Stimulated activated naive CD4-positive, alpha-beta T cell treated with Interleukin-2 at 50 U/mL for 16 hours (primary cell): Measurements from ENCODE around the gene CDC40.
"Not testable (repeated sequence)": the region's sequence is repeated elsewhere in the genome, so short reads cannot be mapped to it uniquely, and the experiment has no call there.

Experiments used
- DNase-seq: peaks from one replicate; lab custom pipeline; 2025; lab: John Stamatoyannopoulos, UW

The CDC40 gene

DNA sequence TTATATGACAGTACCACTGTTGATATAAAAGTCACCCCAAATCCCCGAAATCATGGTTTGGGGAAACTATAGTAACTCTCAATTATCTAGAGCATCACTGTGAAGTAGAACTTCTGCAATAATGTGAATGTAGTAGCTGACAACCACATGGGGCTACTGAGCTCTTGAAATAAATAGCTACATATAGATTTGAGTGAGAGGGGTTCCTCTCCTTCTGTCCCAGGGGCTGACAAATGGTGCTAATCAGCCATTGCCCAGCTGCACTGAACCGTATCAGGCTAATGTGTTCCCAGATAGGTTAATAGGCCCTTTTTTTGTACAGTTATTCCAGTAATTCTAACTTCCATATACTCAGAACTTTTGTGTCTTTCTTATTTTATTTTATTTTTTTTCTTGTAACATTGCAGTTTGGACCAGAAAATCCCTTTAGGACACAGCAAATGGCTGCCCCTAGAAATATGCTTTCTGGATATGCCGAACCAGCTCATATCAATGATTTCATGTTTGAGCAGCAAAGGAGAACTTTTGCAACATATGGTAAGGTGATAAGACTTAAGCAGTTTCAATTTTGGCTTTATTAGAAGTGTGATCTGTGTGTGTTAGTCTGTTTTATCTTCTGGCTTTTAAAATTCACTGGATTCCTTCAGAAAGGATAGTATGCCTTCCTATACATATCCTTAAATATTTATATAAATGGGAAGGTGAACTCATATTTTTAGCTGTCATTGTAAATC, 21.1 kb downstream of the CDC40 start:
- DNase-seq: no peak

GRCh38 chr6:110207652-110208051, 27.4 kb downstream of the CDC40 start:
- DNase-seq: no peak

DNA sequence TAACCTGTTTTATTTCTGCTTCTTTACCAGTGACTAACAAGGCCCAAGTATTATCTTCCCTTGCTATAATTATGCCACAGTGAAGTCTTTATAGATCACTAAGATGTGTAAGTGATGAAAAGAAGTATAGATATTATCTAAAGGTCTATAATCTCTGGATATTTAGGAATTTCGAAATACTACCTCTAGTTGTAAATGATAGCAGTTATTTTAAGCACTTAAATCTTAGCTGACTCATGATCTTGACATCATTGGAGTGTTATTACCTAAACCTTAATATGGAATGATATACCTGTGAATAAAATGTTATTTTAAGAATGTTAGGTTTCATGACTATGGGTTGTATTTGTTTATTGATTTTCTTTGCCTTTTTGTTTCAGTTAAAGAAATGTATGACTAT, 31.5 kb downstream of the CDC40 start:
- no peak for DNase-seq

- no peak for DNase-seq
Observed at GRCh38 chr6:110214338-110214737, 34.1 kb downstream of the CDC40 start.

DNA sequence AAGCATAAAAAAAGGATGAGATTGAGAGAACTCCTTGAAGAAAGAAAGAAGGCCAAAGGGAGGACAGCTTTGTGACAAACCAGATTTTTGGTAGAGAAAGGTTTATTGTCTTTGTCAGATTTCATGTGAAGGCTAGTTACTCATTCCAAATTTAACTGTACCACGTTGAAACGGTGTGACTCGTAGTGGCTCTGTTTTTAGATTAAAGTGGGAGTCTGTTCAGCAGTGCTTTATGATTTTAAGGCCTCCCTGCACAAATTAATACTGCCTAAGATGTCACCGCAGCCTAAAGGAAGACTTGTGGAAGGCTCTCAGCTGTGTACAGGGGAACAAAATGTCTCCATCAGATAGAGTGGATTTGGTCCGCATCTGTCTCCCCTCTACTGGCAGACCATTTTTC, 35.9 kb downstream of the CDC40 start:
- no peak for DNase-seq

DNA sequence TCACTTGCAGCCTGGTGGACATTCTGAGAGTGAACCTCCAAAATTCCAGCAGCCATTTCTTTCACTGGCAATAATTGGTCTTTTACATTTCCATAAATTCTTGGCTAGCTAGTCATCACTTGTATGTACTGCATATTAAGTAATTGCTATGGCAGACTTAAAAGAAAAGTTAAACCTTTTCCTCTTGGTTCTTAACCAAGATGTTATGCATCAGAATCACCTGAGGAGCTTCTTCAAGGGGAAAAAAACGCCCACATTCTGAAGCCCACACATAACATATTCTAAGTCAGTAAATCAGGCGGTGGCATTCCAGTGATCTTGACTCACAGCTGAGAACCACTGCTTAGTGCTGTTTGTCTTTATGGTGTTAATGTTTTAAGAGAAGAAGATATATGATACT, 37.0 kb downstream of the CDC40 start:
- no peak for DNase-seq

GRCh38 chr6:110221738-110222137, 41.5 kb downstream of the CDC40 start:
- no peak for DNase-seq

DNA sequence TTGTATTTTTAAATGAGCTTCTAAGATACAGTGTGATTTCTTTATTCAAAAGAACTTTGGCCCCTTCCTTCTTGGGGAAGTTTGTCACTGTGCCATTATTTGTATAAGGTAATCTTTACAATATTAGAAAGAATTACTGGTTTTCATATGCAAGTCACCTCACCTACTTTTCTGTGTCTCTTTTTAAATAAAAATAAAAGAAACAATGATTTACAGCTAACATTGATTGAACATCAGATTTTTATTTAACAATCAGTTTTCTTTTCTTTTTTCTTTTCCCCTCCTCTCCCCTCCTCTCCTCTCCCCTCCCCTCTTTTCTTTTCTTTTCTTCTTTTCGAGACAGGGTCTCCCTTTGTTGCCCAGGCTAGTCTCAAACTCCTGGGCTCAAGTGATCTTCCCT, 46.0 kb downstream of the CDC40 start:
- no peak for DNase-seq

DNA sequence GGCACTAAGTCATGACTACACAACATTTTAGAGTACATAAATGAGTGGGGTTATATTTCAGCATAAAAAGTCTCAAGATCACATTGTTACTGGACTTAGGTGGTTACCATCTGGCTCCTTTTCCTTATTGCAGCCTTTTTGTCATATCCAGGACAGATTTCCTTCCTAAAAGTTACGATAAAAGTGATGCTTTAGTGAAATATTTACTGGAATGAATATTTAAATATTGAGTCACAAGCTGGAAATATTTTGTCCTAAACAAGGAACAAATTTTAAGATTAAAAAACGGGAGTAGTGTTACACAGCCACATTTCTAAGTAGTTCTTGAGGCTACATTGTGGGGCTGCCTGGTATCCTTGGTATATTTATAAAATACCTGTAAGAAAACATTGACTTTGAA, 52.2 kb downstream of the CDC40 start:
- no peak for DNase-seq

- no peak for DNase-seq
Observed at GRCh38 chr6:110233770-110234374, 53.6 kb downstream of the CDC40 start.

DNA sequence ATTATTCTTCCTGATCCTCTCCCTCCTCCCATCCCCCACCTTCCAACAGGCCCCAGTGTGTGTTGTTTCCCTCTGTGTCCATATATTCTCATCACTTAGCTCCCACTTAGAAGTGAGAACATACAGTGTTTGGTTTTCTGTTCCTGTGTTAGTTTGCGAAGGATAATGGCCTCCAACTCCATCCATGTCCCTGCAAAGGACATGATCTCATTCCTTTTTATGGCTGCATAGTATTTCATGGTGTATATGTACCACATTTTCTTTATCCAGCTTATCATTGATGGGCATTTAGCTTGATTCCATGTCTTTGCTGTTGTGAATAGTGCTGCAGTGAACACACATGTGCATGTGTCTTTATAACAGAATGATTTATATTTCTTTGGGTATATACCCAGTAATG, 55.8 kb downstream of the CDC40 start:
- DNase-seq: not testable (repeated sequence)

GRCh38 chr6:110239526-110240274, 59.5 kb downstream of the CDC40 start:
- no peak for DNase-seq

- DNase-seq: not testable (repeated sequence)
Observed at GRCh38 chr6:110244621-110245020, 64.4 kb downstream of the CDC40 start.

DNA sequence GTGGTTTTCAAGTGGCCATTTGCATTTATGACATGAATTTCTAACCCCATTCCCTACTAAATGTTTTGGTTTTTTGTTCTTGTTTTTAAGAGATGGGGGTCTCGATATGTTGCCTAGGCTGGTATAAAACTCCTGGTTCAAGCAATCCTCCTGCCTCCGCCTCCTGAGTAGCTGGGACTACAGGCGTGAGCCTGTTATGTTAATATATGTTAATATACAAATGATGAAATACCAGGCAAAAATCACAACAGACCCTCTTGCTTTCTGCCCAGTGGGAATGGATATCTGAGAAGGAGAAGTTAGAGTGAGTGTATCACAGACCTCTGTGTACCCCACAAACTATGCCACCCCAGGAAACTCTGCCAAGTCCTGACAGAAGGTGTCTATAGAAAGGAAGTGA, 66.2 kb downstream of the CDC40 start:
- no peak for DNase-seq

DNA sequence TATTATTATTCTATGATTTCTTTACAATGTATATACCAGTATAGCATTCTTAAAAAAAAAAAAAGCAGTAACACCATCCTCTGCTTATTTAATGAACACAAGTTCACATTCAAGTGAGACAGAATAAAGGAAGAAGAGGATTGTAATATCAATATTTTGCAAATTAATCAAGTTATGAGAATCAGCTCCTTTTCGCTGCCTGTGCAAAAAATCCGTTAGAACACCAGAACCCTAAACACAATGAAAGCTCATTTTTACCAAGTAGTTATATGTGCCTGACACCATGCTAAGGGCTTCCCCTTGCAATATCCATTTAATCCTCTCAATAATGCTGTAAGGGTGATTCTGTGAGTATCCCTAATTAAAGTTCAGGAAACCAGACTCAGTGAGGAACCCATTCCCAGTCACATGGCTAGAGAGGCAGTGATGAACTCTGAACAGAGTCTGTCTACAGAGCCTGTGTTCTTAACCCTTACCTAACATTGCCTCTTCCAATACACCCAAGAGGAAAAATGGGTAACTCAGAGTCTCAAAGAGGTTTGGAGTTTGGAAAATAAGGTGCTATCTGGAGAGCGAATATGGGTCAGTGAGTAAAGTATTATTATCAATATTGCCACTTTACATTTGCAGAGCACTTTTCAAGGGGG, 66.8 kb downstream of the CDC40 start:
- DNase-seq: no peak

GRCh38 chr6:110250058-110250457, 69.8 kb downstream of the CDC40 start:
- DNase-seq: no peak

DNA sequence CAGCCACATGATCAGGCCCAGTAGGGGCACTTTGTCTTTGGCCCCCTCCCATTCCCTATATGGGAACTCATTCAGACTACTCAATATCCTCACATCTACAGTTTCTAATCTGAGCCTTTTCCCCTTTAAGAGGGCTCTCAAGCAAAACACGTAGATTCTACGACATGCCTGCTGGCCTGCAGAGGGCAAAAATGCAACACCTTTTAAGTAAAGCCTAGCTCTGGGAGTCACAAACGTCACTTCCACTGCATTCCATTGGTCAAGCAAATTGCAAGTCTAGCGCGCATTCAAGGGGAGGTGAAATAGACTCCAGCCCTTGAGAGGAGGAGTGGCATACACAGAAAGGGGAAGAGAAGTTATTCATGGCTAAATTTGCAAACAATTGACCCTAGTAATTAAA, 70.6 kb downstream of the CDC40 start:
- DNase-seq: no peak

DNA sequence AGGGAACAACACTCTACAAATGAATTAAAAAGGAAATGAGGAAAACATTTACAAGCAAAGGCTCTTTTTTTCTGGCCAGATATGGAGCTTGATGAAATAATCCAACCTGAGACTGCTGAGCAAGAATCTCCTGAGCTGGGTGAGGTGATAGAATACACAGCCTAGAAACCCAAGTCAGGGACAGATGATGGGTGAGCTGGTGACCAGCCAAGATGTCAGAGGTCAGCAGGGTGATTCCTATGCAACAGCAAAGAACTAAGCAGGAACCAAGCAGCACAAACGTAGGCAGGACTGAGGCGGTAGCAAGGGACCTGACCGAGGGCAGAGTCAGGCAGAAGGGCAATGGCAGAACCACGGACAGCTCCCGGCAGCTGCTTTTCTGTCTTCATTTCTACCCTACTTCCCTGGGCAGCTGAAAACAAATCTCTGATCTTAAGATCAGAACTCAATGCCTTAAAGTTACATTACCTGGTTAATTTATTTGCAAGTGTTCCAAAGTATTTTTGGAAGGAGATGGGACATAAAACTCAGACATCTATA, 75.1 kb downstream of the CDC40 start:
- DNase-seq: no peak

- no peak for DNase-seq
Observed at GRCh38 chr6:110256366-110256765, 76.1 kb downstream of the CDC40 start.

GRCh38 chr6:110265273-110265672, 85.0 kb downstream of the CDC40 start:
- no peak for DNase-seq

DNA sequence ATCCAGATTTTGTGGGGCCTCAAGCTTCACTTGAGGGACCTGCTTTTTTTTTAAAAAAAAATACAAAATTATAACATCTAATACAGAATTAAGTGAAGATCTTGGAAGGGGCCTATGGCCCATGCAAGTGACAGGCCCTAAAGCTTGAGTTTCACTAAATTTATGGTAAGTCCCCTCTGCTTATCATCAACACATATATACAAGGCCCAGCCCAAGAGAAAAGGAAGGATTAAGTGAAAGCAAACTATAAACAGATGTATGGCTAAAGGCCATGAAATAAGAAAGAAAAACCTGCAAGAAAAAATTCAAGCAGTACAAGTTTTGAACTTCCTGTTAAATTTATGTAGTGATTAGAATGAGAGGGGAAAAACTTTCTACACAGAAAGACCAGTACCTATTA, 86.8 kb downstream of the CDC40 start:
- DNase-seq: no peak

GRCh38 chr6:110269623-110270022, 89.4 kb downstream of the CDC40 start:
- no peak for DNase-seq

DNA sequence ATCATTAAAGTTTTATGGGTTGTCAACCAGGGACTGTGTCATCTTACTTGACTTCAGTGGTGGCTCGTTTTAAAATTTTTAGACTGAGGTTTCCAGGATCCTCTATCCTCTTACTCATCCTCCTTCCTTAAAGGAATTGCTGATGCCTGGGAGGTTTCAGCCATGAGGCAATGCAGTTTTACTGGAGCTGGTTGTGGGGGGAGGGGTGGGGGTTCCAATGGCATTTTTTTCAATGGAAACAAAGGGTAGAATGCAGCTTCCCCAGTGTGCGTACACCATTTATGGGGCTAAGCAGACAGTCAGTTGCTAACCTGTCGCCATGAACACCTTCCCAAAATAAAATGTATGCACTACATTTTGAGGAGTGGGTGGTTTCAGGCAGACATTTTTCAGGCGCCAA, 89.9 kb downstream of the CDC40 start:
- no peak for DNase-seq
